GM23338 (cell line): ENCODE data around the gene PLA2R1. TPM values are rescaled to one million over a fixed set of nuclear protein-coding genes. Genes with fewer than 3 reads are reported as not detected.

Experiments used
- ATAC-seq: fragments of 200-7000 bp; cut with Tn5 transposase; 3 replicates; pipeline ENCODE4 v1.9.1; 2020
- DNase-seq: peaks from one replicate; pipeline ENCODE4 v3.0.0-alpha.2; 2015; ENCODE audit warnings: low spot score
- H2AFZ ChIP-seq: fragments of 200-600 bp; sonication (generic); 2 replicates; pipeline ENCODE4 v1.8.0; 2016; ENCODE audit warnings: antibody characterized with exemption, mild to moderate bottlenecking, moderate library complexity
- H3F3A ChIP-seq: fragments of 200-600 bp; sonication (generic); replicated peaks from 2 replicates; pipeline ENCODE4 v1.8.0; 2017; ENCODE audit warnings: antibody characterized with exemption, mixed run types, low read depth
- H3K27ac ChIP-seq: fragments of 200-600 bp; sonication (generic); 2 replicates; pipeline ENCODE4 v1.6.1; 2016; ENCODE audit warnings: low read depth
- H3K27me3 ChIP-seq: fragments of 200-600 bp; sonication (generic); 2 replicates; pipeline ENCODE4 v1.8.0; 2016; ENCODE audit warnings: mild to moderate bottlenecking, mixed run types, moderate library complexity; ENCODE audit not compliant: insufficient read depth
- H3K36me3 ChIP-seq: fragments of 200-600 bp; sonication (generic); 2 replicates; pipeline ENCODE4 v1.8.0; 2016; ENCODE audit warnings: mild to moderate bottlenecking; ENCODE audit not compliant: insufficient read depth
- H3K4me1 ChIP-seq: fragments of 200-600 bp; sonication (generic); 2 replicates; pipeline ENCODE4 v1.8.0; 2016; ENCODE audit warnings: mild to moderate bottlenecking, moderate library complexity; ENCODE audit not compliant: insufficient read depth
- H3K4me2 ChIP-seq: fragments of 200-600 bp; sonication (generic); 2 replicates; pipeline ENCODE4 v1.7.1; 2017; ENCODE audit warnings: mixed run types
- H3K4me3 ChIP-seq: fragments of 200-600 bp; sonication (generic); 2 replicates; pipeline ENCODE4 v1.6.1; 2016; ENCODE audit warnings: mixed run types
- H3K79me2 ChIP-seq: fragments of 200-600 bp; sonication (generic); replicated peaks from 2 replicates; pipeline ENCODE4 v1.8.0; 2017; ENCODE audit warnings: mild to moderate bottlenecking; ENCODE audit not compliant: insufficient read depth
- H3K9me2 ChIP-seq: fragments of 200-600 bp; sonication (generic); 2 replicates; pipeline ENCODE4 v1.8.0; 2017; ENCODE audit not compliant: insufficient read depth
- H4K20me1 ChIP-seq: fragments of 200-600 bp; sonication (generic); replicated peaks from 2 replicates; pipeline ENCODE4 v1.8.0; 2017; ENCODE audit warnings: mild to moderate bottlenecking; ENCODE audit not compliant: insufficient read depth
- H3K27ac Mint-ChIP-seq: 2 replicates; pipeline ENCODE4 v1.8.0; 2020; ENCODE audit warnings: inconsistent platforms, mild to moderate bottlenecking, moderate library complexity, mixed read lengths
- H3K27me3 Mint-ChIP-seq: 3 replicates; pipeline ENCODE4 v1.8.0; 2022; ENCODE audit warnings: low read depth, mild to moderate bottlenecking, moderate library complexity, mixed read lengths, inconsistent platforms; ENCODE audit not compliant: insufficient read depth, poor library complexity
- H3K36me3 Mint-ChIP-seq: 3 replicates; pipeline ENCODE4 v1.8.0; 2021; ENCODE audit warnings: low read depth, mild to moderate bottlenecking, inconsistent platforms, moderate library complexity, mixed read lengths
- H3K4me1 Mint-ChIP-seq: 3 replicates; pipeline ENCODE4 v1.8.0; 2020; ENCODE audit warnings: mild to moderate bottlenecking, inconsistent platforms, mixed read lengths
- H3K4me3 Mint-ChIP-seq: 3 replicates; pipeline ENCODE4 v1.8.0; 2021; ENCODE audit warnings: moderate library complexity, mild to moderate bottlenecking, inconsistent platforms, mixed read lengths
- H3K9me3 Mint-ChIP-seq: 3 replicates; pipeline ENCODE4 v1.8.0; 2020; ENCODE audit warnings: moderate library complexity, mild to moderate bottlenecking, inconsistent platforms, mixed read lengths
- CREB1 ChIP-seq: fragments of 250-450 bp; sonication (Bioruptor Pico); IDR thresholded peaks from 2 replicates; pipeline ENCODE4 v1.5.0; 2020; ENCODE audit warnings: low read depth, mild to moderate bottlenecking, moderate library complexity
- CTCF ChIP-seq, 2 experiments: fragments of 200-600 bp in 1 of 2; sonication (generic) in 1 of 2; conservative IDR thresholded peaks; 2 replicates each; pipeline versions ENCODE4 v1.5.1 to v1.6.1; 2016 to 2017; ENCODE audit warnings: antibody characterized with exemption in 2 of 2, low read depth in 2 of 2, mild to moderate bottlenecking in 2 of 2, moderate library complexity in 1 of 2
- ETS1 ChIP-seq: IDR thresholded peaks from 2 replicates; pipeline ENCODE4 v1.6.1; 2016; ENCODE audit warnings: antibody characterized with exemption
- EZH2 ChIP-seq: fragments of 200-600 bp; sonication (generic); IDR thresholded peaks from one replicate; pipeline ENCODE4 v1.8.0; 2017; ENCODE audit warnings: antibody characterized with exemption, mild to moderate bottlenecking, low read depth; ENCODE audit not compliant: unreplicated experiment
- EZH2phosphoT487 ChIP-seq: fragments of 200-600 bp; sonication (generic); IDR thresholded peaks from one replicate; pipeline ENCODE4 v1.8.1; 2018; ENCODE audit warnings: antibody characterized with exemption; ENCODE audit not compliant: unreplicated experiment
- JUNB ChIP-seq: IDR thresholded peaks from one replicate; pipeline ENCODE4 v1.6.1; 2016; ENCODE audit warnings: antibody characterized with exemption; ENCODE audit not compliant: unreplicated experiment
- NANOG ChIP-seq: IDR thresholded peaks from 2 replicates; pipeline ENCODE4 v1.6.1; 2016; ENCODE audit warnings: antibody characterized with exemption, borderline replicate concordance
- POLR2AphosphoS5 ChIP-seq: IDR thresholded peaks from 2 replicates; pipeline ENCODE4 v1.6.1; 2016; ENCODE audit warnings: antibody characterized with exemption, low read depth
- REST ChIP-seq: IDR thresholded peaks from one replicate; pipeline ENCODE4 v1.6.1; 2018; ENCODE audit warnings: antibody characterized with exemption; ENCODE audit not compliant: unreplicated experiment
- STAT1 ChIP-seq: IDR thresholded peaks from one replicate; pipeline ENCODE4 v1.6.1; 2016; ENCODE audit warnings: antibody characterized with exemption; ENCODE audit not compliant: unreplicated experiment
- ZNF114 ChIP-seq: fragments of 250-450 bp; sonication (Bioruptor Pico); IDR thresholded peaks from 2 replicates; pipeline ENCODE4 v1.5.0; 2020; ENCODE audit warnings: mild to moderate bottlenecking, moderate library complexity
- ZNF331 ChIP-seq: fragments of 250-450 bp; sonication (Bioruptor Pico); IDR thresholded peaks from 2 replicates; pipeline ENCODE4 v1.5.0; 2020; ENCODE audit warnings: low read depth, mild to moderate bottlenecking, moderate library complexity
- ZNF462 ChIP-seq: fragments of 250-450 bp; sonication (Bioruptor Pico); IDR thresholded peaks from 2 replicates; pipeline ENCODE4 v1.5.0; 2020; ENCODE audit warnings: mild to moderate bottlenecking, moderate library complexity
- polyA plus RNA-seq: library from polyadenylated mRNA; unstranded; fragments of >200 nt; fragmentation: Nextera tagmentation; extraction: Ambion mirVana; gene quantifications from 2 replicates; pipeline ENCODE4 v1.2.1, GENCODE V29; 2016
- total RNA-seq: library from RNA; depleted of rRNA; stranded (reverse); fragments of >200 nt; shearing (Covaris generic); gene quantifications from 2 replicates; pipeline ENCODE4 v1.2.3, GENCODE V29; 2014

PLA2R1 gene
- total and polyA plus RNA-seq, 2 experiments from 2014 or later, result 0.57 to 1.2 TPM

- H3K4me3 Mint-ChIP-seq, result no peak overlapping the region
- H3K79me2 ChIP-seq, result no peaks in the 10 kb centered on the region
- H3K9me2 ChIP-seq, result no peaks in the 10 kb centered on the region
- H3K36me3 ChIP-seq, result no peaks in the 10 kb centered on the region
- no peaks in the 10 kb centered on the region for H3K36me3 Mint-ChIP-seq
- no peaks in the 10 kb centered on the region for H3F3A ChIP-seq
- H3K4me1 ChIP-seq, result peaks cover 10% of the 10 kb centered on the region; the same call in 1 of the 2 replicates
- no peak overlapping the region for H3K27ac Mint-ChIP-seq
- H4K20me1 ChIP-seq, result peaks cover 4% of the 10 kb centered on the region; the same call in 1 of the 2 replicates
- H3K9me3 Mint-ChIP-seq, result no peaks in the 10 kb centered on the region
- peaks cover 15% of the 10 kb centered on the region for H3K4me1 Mint-ChIP-seq
- TF ChIP-seq CTCF (conservative IDR thresholded peaks at IDR 0.05; ENCODE audit: low read depth in 2 of 2), result no peak
- TF ChIP-seq ZNF331 (CRISPR knock-in tag), result no peak
- no peak for TF ChIP-seq EZH2
- no peak for TF ChIP-seq POLR2AphosphoS5
- TF ChIP-seq REST, result no peak
- TF ChIP-seq JUNB, result no peak
- no peak for TF ChIP-seq CREB1
- no peak for TF ChIP-seq EZH2phosphoT487
- no peak for TF ChIP-seq STAT1
- TF ChIP-seq NANOG, result no peak
- TF ChIP-seq ZNF114 (CRISPR knock-in tag), result no peak
- no peak for TF ChIP-seq ETS1
- no peak for TF ChIP-seq ZNF462 (CRISPR knock-in tag)
- peaks cover 9% of the 10 kb centered on the region; the same call in 1 of the 2 replicates for H3K27me3 ChIP-seq
- no peak overlapping the region for H2AFZ ChIP-seq
- no peak overlapping the region for H3K4me3 ChIP-seq
- no peak overlapping the region for H3K4me2 ChIP-seq
- no peak overlapping the region for H3K27ac ChIP-seq
- ATAC-seq (no peak), DNase-seq (no peak)
- H3K27me3 Mint-ChIP-seq, result peaks cover 4% of the 10 kb centered on the region
Observed at GRCh38 chr2:159897720-159898119, 164.7 kb downstream of the PLA2R1 start.
